Subcutaneous abdominal adipose tissue (tissue), 5 donors: ENCODE results near the gene UNK.

Experiments
- H3K27ac ChIP-seq: one replicate; pipeline ENCODE4 v1.7.0; 2013; ENCODE audit warnings: low read depth, mild to moderate bottlenecking, inconsistent platforms, low read length, moderate library complexity
- H3K27me3 ChIP-seq, 5 donors: one replicate each; pipeline ENCODE4 v1.7.0; 2013; ENCODE audit warnings: low read length in 5 of 5, inconsistent platforms in 1 of 5; ENCODE audit not compliant: control insufficient read depth in 5 of 5, insufficient read depth in 4 of 5
- H3K36me3 ChIP-seq, 5 donors: one replicate each; pipeline ENCODE4 v1.7.0; 2013; ENCODE audit warnings: low read length in 5 of 5; ENCODE audit not compliant: control insufficient read depth in 5 of 5, insufficient read depth in 5 of 5
- H3K4me1 ChIP-seq, 5 donors: one replicate each; pipeline ENCODE4 v1.7.0; 2013; ENCODE audit warnings: low read length in 5 of 5, mild to moderate bottlenecking in 3 of 5, moderate library complexity in 1 of 5; ENCODE audit not compliant: control insufficient read depth in 5 of 5, insufficient read depth in 5 of 5
- H3K4me3 ChIP-seq, 5 donors: one replicate each; pipeline ENCODE4 v1.7.0; 2013; ENCODE audit warnings: low read length in 5 of 5, low read depth in 1 of 5
- H3K9ac ChIP-seq, 5 donors: one replicate each; pipeline ENCODE4 v1.7.0; 2013; ENCODE audit warnings: low read length in 5 of 5, mild to moderate bottlenecking in 4 of 5, moderate library complexity in 3 of 5
- H3K9me3 ChIP-seq, 5 donors: one replicate each; pipeline ENCODE4 v1.7.0; 2013; ENCODE audit warnings: low read length in 5 of 5; ENCODE audit not compliant: control insufficient read depth in 5 of 5
- donor health status: healthy.
- donor health status: healthy.
- donor health status: healthy.
- donor health status: healthy.
- donor health status: healthy.

The UNK gene

GRCh38 chr17:75811174-75811573, 26.6 kb downstream of the UNK start:
- Histone ChIP-seq H3K27me3 (no peaks in the 10 kb centered on the region), H3K9me3 (no peaks in the 10 kb centered on the region), H3K27ac (no peak overlapping the region), H3K36me3 (peaks cover 0 to 63% (median 51%) of the 10 kb centered on the region in 5 donors), H3K9ac (no peak overlapping the region), H3K4me3 (no peak overlapping the region), H3K4me1 (peaks cover 9 to 22% (median 20%) of the 10 kb centered on the region in 5 donors)

GRCh38 chr17:75812096-75813013, 27.7 kb downstream of the UNK start:
- no peak overlapping the region for H3K4me3 ChIP-seq
- no peak overlapping the region for H3K27ac ChIP-seq
- H3K4me1 ChIP-seq = peaks cover 9 to 22% (median 20%) of the 10 kb centered on the region in 5 donors
- H3K36me3 ChIP-seq = peaks cover 0 to 75% (median 62%) of the 10 kb centered on the region in 5 donors
- no peaks in the 10 kb centered on the region for H3K9me3 ChIP-seq
- H3K27me3 ChIP-seq = no peaks in the 10 kb centered on the region
- H3K9ac ChIP-seq = no peak overlapping the region

DNA sequence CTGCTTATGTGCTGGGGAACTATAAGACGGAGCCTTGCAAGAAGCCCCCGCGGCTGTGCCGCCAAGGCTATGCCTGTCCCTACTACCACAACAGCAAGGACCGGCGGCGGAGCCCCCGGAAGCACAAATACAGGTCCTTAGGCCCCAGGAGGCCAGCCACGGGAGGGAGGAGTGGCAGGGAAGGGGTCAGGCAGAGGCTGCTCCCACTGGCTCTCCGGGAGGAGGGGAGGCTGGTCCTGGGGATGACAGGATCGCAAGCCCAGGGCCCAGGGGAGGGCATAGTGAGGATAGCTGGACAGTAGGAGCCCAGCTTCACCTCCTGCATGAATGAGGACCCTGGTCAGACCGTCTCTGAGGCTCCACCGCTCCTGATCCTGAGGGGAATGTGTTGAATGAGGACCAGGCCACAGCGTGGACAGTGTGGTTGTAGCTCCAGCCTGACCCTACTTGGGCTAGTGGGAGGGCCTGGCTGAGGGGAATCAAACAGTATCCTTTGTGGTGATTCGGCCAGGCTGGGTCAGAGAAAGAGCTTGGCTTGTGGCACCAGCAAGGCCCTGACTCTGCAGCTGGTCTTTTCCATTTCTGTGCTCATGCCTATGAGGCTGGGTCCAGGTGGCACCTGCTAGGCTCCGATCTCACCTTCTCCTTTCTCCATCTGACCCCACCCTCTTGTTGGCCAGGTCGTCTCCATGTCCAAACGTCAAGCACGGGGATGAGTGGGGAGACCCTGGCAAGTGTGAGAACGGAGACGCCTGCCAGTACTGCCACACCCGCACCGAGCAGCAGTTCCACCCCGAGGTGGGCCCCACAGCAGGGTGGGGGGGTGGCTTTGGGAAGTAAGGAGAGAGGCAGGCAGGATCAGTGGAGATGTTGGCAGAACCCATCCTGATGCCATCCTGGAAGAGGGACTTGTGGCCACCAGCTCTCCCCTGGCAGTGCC, 28.7 kb downstream of the UNK start:
- Histone ChIP-seq H3K9me3 (no peaks in the 10 kb centered on the region), H3K9ac (no peak overlapping the region), H3K4me1 (peaks cover 9 to 18% (median 17%) of the 10 kb centered on the region in 5 donors), H3K27ac (no peak overlapping the region), H3K4me3 (no peak overlapping the region), H3K27me3 (no peaks in the 10 kb centered on the region), H3K36me3 (peaks cover 0 to 85% (median 72%) of the 10 kb centered on the region in 5 donors)

DNA sequence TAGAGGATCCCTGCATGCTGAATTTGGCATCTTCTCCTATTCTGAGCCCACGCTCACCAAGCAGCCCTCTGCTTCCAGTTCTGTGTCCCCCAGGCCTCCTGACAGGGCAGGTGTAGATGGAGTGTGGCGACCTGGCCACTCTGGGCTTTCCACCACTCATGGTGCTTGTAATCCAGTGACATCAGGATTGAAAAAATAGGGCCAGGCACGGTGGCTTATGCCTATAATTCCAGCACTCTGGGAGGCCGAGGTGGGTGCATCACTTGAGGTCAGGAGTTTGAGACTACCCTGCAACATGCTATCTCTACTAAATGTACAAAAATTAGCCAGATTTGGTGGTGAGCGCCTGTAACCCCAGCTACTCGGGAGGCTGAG, 29.4 kb downstream of the UNK start:
- H3K4me1 ChIP-seq = peaks cover 7 to 12% (median 12%) of the 10 kb centered on the region in 5 donors

GRCh38 chr17:75814900-75815373, 30.3 kb downstream of the UNK start:
- Histone ChIP-seq H3K27me3 (no peaks in the 10 kb centered on the region), H3K9ac (no peak overlapping the region), H3K4me1 (peaks cover 0 to 3% (median 3%) of the 10 kb centered on the region in 5 donors), H3K27ac (no peak overlapping the region), H3K36me3 (peaks cover 0 to 96% (median 85%) of the 10 kb centered on the region in 5 donors), H3K9me3 (no peaks in the 10 kb centered on the region), H3K4me3 (no peak overlapping the region)

More for the DNA sequence above, 29.4 kb downstream of the UNK start:
- Histone ChIP-seq H3K27ac (no peak overlapping the region), H3K27me3 (no peaks in the 10 kb centered on the region), H3K4me3 (no peak overlapping the region), H3K9me3 (no peaks in the 10 kb centered on the region), H3K9ac (no peak overlapping the region), H3K36me3 (peaks cover 0 to 92% (median 79%) of the 10 kb centered on the region in 5 donors)

- Histone ChIP-seq H3K27me3 (no peaks in the 10 kb centered on the region), H3K27ac (no peak overlapping the region), H3K9ac (no peak overlapping the region), H3K36me3 (peaks cover 0 to 97% (median 86%) of the 10 kb centered on the region in 5 donors), H3K9me3 (no peaks in the 10 kb centered on the region), H3K4me3 (no peak overlapping the region), H3K4me1 (no peaks in the 10 kb centered on the region)
These were observed 30.8 kb downstream of the UNK start for GRCh38 chr17:75815399-75815798.

GRCh38 chr17:75816693-75817092, 32.1 kb downstream of the UNK start:
- H3K27me3 ChIP-seq = no peaks in the 10 kb centered on the region
- peaks cover 0 to 99% (median 91%) of the 10 kb centered on the region in 5 donors for H3K36me3 ChIP-seq
- H3K4me3 ChIP-seq = no peak overlapping the region
- no peak overlapping the region for H3K9ac ChIP-seq
- H3K4me1 ChIP-seq = no peaks in the 10 kb centered on the region
- H3K9me3 ChIP-seq = no peaks in the 10 kb centered on the region
- H3K27ac ChIP-seq = no peak overlapping the region

- H3K27me3 ChIP-seq = no peaks in the 10 kb centered on the region
- H3K4me1 ChIP-seq = no peaks in the 10 kb centered on the region
- no peak overlapping the region for H3K9ac ChIP-seq
- H3K4me3 ChIP-seq = no peak overlapping the region
- no peak overlapping the region for H3K27ac ChIP-seq
- no peaks in the 10 kb centered on the region for H3K9me3 ChIP-seq
- peaks cover 0 to 99% (median 92%) of the 10 kb centered on the region in 5 donors for H3K36me3 ChIP-seq
These were observed 33.0 kb downstream of the UNK start for GRCh38 chr17:75817571-75817970.

DNA sequence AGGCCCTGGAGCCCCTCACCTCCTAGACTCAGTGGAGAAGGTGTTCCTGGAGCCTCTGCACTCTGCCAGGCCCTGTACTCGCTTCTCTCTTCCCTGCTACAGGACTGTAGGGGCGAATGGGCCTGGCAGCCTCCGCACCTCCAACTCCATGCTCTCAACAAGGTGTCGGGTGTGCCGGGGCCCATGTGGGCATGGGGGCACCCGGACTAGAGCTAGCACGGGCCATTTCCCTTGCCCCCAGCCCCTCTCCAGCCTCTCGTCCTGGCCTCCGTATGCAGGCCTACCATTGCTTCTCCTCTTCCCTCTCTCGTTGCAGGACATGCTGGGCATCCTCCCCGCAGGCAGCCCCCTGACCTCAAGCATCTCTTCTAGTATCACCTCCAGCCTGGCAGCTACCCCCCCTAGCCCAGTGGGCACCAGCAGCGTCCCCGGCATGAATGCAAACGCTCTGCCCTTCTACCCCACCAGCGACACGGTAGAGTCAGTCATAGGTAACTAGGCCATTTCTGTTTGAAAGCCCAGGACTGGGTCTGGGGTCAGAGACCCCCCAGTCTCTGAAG, 33.8 kb downstream of the UNK start:
- Histone ChIP-seq H3K9ac (no peak overlapping the region), H3K9me3 (no peaks in the 10 kb centered on the region), H3K36me3 (peaks cover 0 to 99% (median 92%) of the 10 kb centered on the region in 5 donors)

More for the DNA sequence above, 33.8 kb downstream of the UNK start:
- H3K4me3 ChIP-seq = no peak overlapping the region
- H3K27me3 ChIP-seq = no peaks in the 10 kb centered on the region
- no peak overlapping the region for H3K27ac ChIP-seq
- no peaks in the 10 kb centered on the region for H3K4me1 ChIP-seq
